OCI-LY3 (cell line): ENCODE measurements around the gene LMNTD1.
"Not testable (repeated sequence)": the region's sequence is repeated elsewhere in the genome, so short reads cannot be mapped to it uniquely, and the experiment has no call there.

Source experiments
- H2AFZ ChIP-seq: fragments of 200-600, 300-600 bp; shearing (Covaris generic); 2 replicates; pipeline ENCODE4 v1.6.0; 2014; ENCODE audit warnings: antibody characterized with exemption, low read depth, low read length
- H3K27ac ChIP-seq: fragments of 200-600, 300-600 bp; sonication (generic); 2 replicates; pipeline ENCODE4 v1.5.1; 2014; ENCODE audit warnings: mild to moderate bottlenecking, low read length, moderate library complexity, mixed read lengths
- H3K27me3 ChIP-seq: fragments of 200-600, 300-600 bp; sonication (generic); 2 replicates; pipeline ENCODE4 v1.6.1; 2014; ENCODE audit warnings: low read depth, low read length, mixed read lengths
- H3K36me3 ChIP-seq: fragments of 200-600, 300-600 bp; sonication (generic); replicated peaks from 2 replicates; pipeline ENCODE3; 2014; ENCODE audit warnings: low read depth, low read length, mixed read lengths
- H3K4me1 ChIP-seq: fragments of 300-600, 200-600 bp; sonication (generic); 2 replicates; pipeline ENCODE4 v1.6.1; 2014; ENCODE audit warnings: low read length, mixed read lengths
- H3K4me2 ChIP-seq: fragments of 200-600, 300-600 bp; sonication (generic); 2 replicates; pipeline ENCODE4 v1.6.1; 2014; ENCODE audit warnings: low read length, mixed read lengths
- H3K4me3 ChIP-seq: fragments of 300-600, 200-600 bp; sonication (generic); 2 replicates; pipeline ENCODE4 v1.5.1; 2014; ENCODE audit warnings: antibody characterized with exemption, mild to moderate bottlenecking, low read length, moderate library complexity
- H3K79me2 ChIP-seq: fragments of 300-600, 200-600 bp; shearing (Covaris generic); 2 replicates; pipeline ENCODE4 v1.6.1; 2014; ENCODE audit warnings: mild to moderate bottlenecking, low read length, mixed read lengths
- H3K9ac ChIP-seq: fragments of 300-600, 200-600 bp; shearing (Covaris generic); 2 replicates; pipeline ENCODE4 v1.6.0; 2014; ENCODE audit warnings: mild to moderate bottlenecking, low read length, moderate library complexity
- H3K9me3 ChIP-seq: fragments of 200-600, 300-600 bp; shearing (Covaris generic); 2 replicates; pipeline ENCODE4 v1.6.1; 2014; ENCODE audit warnings: low read length, mixed read lengths; ENCODE audit not compliant: insufficient read depth
- H4K20me1 ChIP-seq: fragments of 200-600, 300-600 bp; sonication (generic); 2 replicates; pipeline ENCODE4 v1.6.1; 2016; ENCODE audit warnings: low read length, mixed read lengths; ENCODE audit not compliant: insufficient read depth
- EZH2phosphoT487 ChIP-seq: fragments of 200-600 bp; shearing (Covaris generic); IDR thresholded peaks from 2 replicates; pipeline ENCODE4 v1.6.1; 2018; ENCODE audit warnings: antibody characterized with exemption, mixed run types, low read depth
- TF ChIP-seq, protein P1 (sequence below): fragments of 200-600, 300-600 bp; sonication (generic); IDR thresholded peaks from 2 replicates; pipeline ENCODE4 v1.5.1; 2014; ENCODE audit warnings: antibody characterized with exemption, low read length, low read depth

Gene LMNTD1

GRCh38 chr12:25427337-25428249 lies 125.5 kb downstream of the LMNTD1 start:
- Histone ChIP-seq H3K27me3 (no peaks in the 10 kb centered on the region), H3K79me2 (no peaks in the 10 kb centered on the region), H3K4me1 (no peaks in the 10 kb centered on the region), H3K36me3 (no peaks in the 10 kb centered on the region), H3K4me2 (no peak overlapping the region), H3K27ac (no peak overlapping the region), H3K9ac (no peak overlapping the region), H3K4me3 (no peak overlapping the region), H2AFZ (no peak overlapping the region), H4K20me1 (no peaks in the 10 kb centered on the region), H3K9me3 (no peaks in the 10 kb centered on the region)
- no peak for TF ChIP-seq EZH2phosphoT487
- TF ChIP-seq, protein P1, sequence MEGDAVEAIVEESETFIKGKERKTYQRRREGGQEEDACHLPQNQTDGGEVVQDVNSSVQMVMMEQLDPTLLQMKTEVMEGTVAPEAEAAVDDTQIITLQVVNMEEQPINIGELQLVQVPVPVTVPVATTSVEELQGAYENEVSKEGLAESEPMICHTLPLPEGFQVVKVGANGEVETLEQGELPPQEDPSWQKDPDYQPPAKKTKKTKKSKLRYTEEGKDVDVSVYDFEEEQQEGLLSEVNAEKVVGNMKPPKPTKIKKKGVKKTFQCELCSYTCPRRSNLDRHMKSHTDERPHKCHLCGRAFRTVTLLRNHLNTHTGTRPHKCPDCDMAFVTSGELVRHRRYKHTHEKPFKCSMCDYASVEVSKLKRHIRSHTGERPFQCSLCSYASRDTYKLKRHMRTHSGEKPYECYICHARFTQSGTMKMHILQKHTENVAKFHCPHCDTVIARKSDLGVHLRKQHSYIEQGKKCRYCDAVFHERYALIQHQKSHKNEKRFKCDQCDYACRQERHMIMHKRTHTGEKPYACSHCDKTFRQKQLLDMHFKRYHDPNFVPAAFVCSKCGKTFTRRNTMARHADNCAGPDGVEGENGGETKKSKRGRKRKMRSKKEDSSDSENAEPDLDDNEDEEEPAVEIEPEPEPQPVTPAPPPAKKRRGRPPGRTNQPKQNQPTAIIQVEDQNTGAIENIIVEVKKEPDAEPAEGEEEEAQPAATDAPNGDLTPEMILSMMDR, result no peak

GRCh38 chr12:25426821-25427220 lies 126.3 kb downstream of the LMNTD1 start:
- H3K9ac ChIP-seq, H3K9me3 ChIP-seq, H3K4me1 ChIP-seq, H3K27me3 ChIP-seq, H4K20me1 ChIP-seq, H3K36me3 ChIP-seq, H3K4me3 ChIP-seq, H3K4me2 ChIP-seq, H3K79me2 ChIP-seq, H3K27ac ChIP-seq, H2AFZ ChIP-seq: not testable (repeated sequence)
